Heart right ventricle (tissue), 16 donors: ENCODE results near the gene OPRM1. TPM values are rescaled to one million over a fixed set of nuclear protein-coding genes. Genes with fewer than 3 reads are reported as not detected.

Experiments used
- ATAC-seq, 8 donors: fragments of 200-7000 bp; cut with Tn5 transposase; one replicate each; pipeline ENCODE4 v1.9.1; 2020; ENCODE audit warnings: mild to moderate bottlenecking in 8 of 8, moderate library complexity in 8 of 8, moderate number of reproducible peaks in 1 of 8
- DNase-seq, 2 donors: peaks; one replicate each; pipeline ENCODE4 v3.0.0-alpha.2; 2020
- H3K27ac ChIP-seq, 10 donors: fragments of 200-600 bp; sonication (generic) in 2 of 10; one replicate each; pipeline versions ENCODE4 v1.5.0 to v1.8.0; 2020 to 2022; ENCODE audit warnings: mild to moderate bottlenecking in 3 of 10
- H3K27me3 ChIP-seq, 7 donors: fragments of 200-600 bp; one replicate each; pipeline ENCODE4 v1.8.0; 2021 to 2022; ENCODE audit warnings: mild to moderate bottlenecking in 2 of 7
- H3K36me3 ChIP-seq, 9 donors: fragments of 200-600 bp; sonication (generic) in 1 of 9; one replicate each; pipeline versions ENCODE4 v1.5.0 to v1.8.0; 2020 to 2022; ENCODE audit warnings: mild to moderate bottlenecking in 2 of 9
- H3K4me1 ChIP-seq, 9 donors: fragments of 200-600 bp; sonication (generic) in 1 of 9; one replicate each; pipeline versions ENCODE4 v1.5.0 to v1.8.0; 2020 to 2022; ENCODE audit warnings: mild to moderate bottlenecking in 4 of 9
- H3K4me3 ChIP-seq, 10 donors: fragments of 200-600 bp; sonication (generic) in 2 of 10; one replicate each; pipeline versions ENCODE4 v1.5.0 to v1.8.0; 2020 to 2022; ENCODE audit warnings: mild to moderate bottlenecking in 7 of 10, moderate library complexity in 2 of 10
- H3K9me3 ChIP-seq, 11 donors: fragments of 200-600 bp in 10 of 11; sonication (generic) in 2 of 11; one replicate each; pipeline versions ENCODE4 v1.5.0 to v1.8.0; 2013 to 2022; ENCODE audit warnings: mild to moderate bottlenecking in 2 of 11, control low read depth in 1 of 11, moderate library complexity in 1 of 11
- CTCF ChIP-seq, 9 donors: fragments of 200-600 bp; sonication (generic) in 2 of 9; IDR thresholded peaks; one replicate each; pipeline versions ENCODE4 v1.5.0 to v1.8.0; 2021 to 2022; ENCODE audit warnings: antibody characterized with exemption in 9 of 9, mild to moderate bottlenecking in 5 of 9, moderate library complexity in 1 of 9
- WGBS, 2 donors: extraction: QIAGEN DNeasy Blood & Tissue Kit; methylation state at CpG; one replicate each; pipeline ENCODE4 v1.1.7; 2013; ENCODE audit warnings: inconsistent platforms in 1 of 2; 5-methylcytosine and 5-hydroxymethylcytosine counted together
- intact Hi-C, 10 donors: fragments of 100-400 bp; cut with DNase I; formaldehyde crosslinking; loops; one replicate each; pipeline versions ENCODE4 v1.11.1 to v1.14.2; 2022
- polyA plus RNA-seq, 2 donors: library from polyadenylated mRNA; stranded (reverse); fragments of 200-250 nt; gene quantifications; one replicate each; pipeline ENCODE4 v1.2.3, GENCODE V29; 2013
- total RNA-seq, 10 donors: library from RNA; stranded (reverse); fragmentation: NEBNext Ultra II Directional in 3 of 10; extraction: Animal tissue kit (Norgen Biotek cat#: 25700) in 3 of 10; gene quantifications; one replicate each; pipeline versions ENCODE4 v1.2.1 to v1.2.4, GENCODE V29; 2021 to 2023
- donor health status: Arrhythmogenic right ventricular cardiomyopathy.
- donor health status: ischemic (EF 13 %, LVEDD 7.1; RV severe dilation, severe dysfunction).
- donor health status: healthy with polysubstance abuse.
- donor health status: DM: no; HTN: yes; CAD: no.
- donor health status: DM: no; HTN: no; CAD: no.
- donor health status: ischemic (EF 25% LVEDD 6.9; RV normal size, moderate dysfunction).
- donor health status: ischemic (EF 25% LVEDD 5.7; RV mildly dilated, moderate dysfunction).
- donor health status: healthy.
- donor health status: DM: yes; HTN: yes; CAD: no.
- donor health status: Ischemic cardiomyopathy.
- donor health status: ischemic (EF 35%, LVEDD 5.7; RV mildly dilated, moderate dysfunction).
- donor health status: nonischemic (EF 11% LVEDD 7.7; RV severe dilation, severe dysfunction).
- donor health status: DM: yes; HTN: yes; CAD: no.
- donor health status: PGD.
- donor health status: ischemic (EF 29% LVEDD 5.4; RV normal size, mild dysfunction).
- donor health status: nonischemic (EF 23%, LVEDD 6.1; RV moderate dilation, normal function).

The OPRM1 gene
- total and polyA plus RNA-seq, 12 donors = not detected

DNA sequence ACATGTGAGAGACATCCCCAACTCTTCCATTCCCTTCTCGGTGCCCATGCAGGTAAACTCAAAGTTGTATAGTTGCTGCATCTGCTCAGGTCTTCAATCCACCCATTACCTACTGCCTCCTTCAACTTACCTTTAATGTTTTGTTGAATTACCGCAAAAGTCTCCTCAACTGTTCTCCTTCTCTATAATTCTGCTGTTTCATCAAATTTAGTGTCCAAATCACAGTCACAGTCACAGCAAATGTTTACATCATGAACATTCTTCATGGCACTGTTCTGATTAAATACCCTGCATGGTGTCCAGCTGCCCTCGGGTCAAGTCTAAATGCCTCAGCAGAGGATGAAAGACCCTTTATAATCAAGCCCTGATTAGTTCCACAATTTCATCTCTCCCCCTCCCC is 187.4 kb downstream of the OPRM1 start:
- no peaks in the 10 kb centered on the region for H3K27me3 ChIP-seq
- no peak for ATAC-seq
- no peak overlapping the region for H3K4me3 ChIP-seq
- TF ChIP-seq CTCF (IDR thresholded peaks at IDR 0.05) = no peak
- no peak for DNase-seq
- peaks cover 0 to 10% (median 0%) of the 10 kb centered on the region in 9 donors for H3K36me3 ChIP-seq
- H3K9me3 ChIP-seq = no peaks in the 10 kb centered on the region
- 87 to 90% methylated on average over 3 of the region's 3 CpGs for WGBS, 2 donors
- H3K4me1 ChIP-seq = peaks cover 0 to 27% (median 0%) of the 10 kb centered on the region in 9 donors
- intact Hi-C loops = loop anchor here in 2 of 10 donors (5.0 to 10.0 kb wide), 2 partner anchors 49 to 358 kb away; no protein-coding TSS in a partner anchor
- H3K27ac ChIP-seq = no peak overlapping the region

DNA sequence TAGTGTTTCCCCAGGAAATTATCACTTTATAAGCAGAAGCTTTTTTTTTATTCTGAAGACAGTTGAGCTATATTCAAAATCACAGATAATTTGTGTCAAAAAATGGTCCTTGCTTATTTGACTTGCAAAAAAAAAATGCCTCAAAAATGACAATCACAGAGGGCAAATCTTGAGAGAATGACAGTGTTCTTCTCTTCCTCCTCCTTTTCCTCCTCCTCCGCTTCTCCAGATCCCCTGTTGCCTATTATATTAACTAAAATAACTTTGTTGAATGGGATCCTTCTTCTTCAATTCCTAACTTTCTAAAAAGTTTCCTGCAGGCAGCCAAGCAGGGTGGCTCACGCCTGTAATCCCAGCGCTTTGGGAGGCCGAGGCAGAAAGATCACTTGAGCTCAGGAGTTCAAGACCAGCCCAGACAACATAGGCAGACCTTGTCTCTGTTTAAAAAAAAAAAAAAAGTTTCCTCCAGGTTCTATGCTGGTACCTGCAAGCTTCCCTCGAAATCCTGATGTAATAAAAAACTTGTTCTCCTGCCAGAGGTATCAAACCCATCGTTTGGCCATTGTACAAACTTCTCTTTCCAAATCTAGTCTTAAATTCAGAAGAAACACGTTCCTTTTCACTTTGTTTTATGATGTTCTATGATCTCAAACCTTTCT is 189.0 kb downstream of the OPRM1 start:
- H3K36me3 ChIP-seq = peaks cover 0 to 2% (median 0%) of the 10 kb centered on the region in 9 donors
- H3K27me3 ChIP-seq = no peaks in the 10 kb centered on the region
- no peak for TF ChIP-seq CTCF (IDR thresholded peaks at IDR 0.05)
- intact Hi-C loops = loop anchor here in 2 of 10 donors (5.0 to 10.0 kb wide), 2 partner anchors 51 to 357 kb away; no protein-coding TSS in a partner anchor
- DNase-seq (no peak), ATAC-seq (no peak)
- no peak overlapping the region for H3K4me3 ChIP-seq
- no peak overlapping the region for H3K27ac ChIP-seq
- peaks cover 0 to 30% (median 0%) of the 10 kb centered on the region in 9 donors for H3K4me1 ChIP-seq
- WGBS, 2 donors = 83 to 87% methylated on average over 7 of the region's 7 CpGs
- no peaks in the 10 kb centered on the region for H3K9me3 ChIP-seq

DNA sequence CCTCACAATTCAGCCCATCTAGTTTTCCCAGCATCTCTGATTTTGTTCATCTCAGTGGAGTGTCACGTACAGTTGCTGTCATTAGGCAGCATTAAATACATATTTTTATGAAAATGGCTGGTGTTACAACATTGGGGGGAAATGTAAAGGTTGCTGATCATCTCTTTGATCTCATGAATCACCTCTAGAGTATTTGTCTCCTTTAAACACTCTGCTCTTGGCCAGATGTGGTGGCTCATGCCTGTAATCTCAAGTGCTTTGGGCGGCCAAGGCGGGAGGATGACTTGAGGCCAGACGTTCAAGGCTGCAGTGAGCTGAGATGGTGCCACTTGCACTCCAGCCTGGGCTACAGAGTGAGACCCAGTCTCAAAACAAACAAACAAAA is 189.5 kb downstream of the OPRM1 start:
- no peaks in the 10 kb centered on the region for H3K9me3 ChIP-seq
- ATAC-seq = no peak
- H3K4me1 ChIP-seq = peaks cover 0 to 32% (median 0%) of the 10 kb centered on the region in 9 donors
- DNase-seq = no peak
- no peak overlapping the region for H3K4me3 ChIP-seq
- no peaks in the 10 kb centered on the region for H3K27me3 ChIP-seq
- no peak for TF ChIP-seq CTCF (IDR thresholded peaks at IDR 0.05)
- no peak overlapping the region for H3K27ac ChIP-seq
- H3K36me3 ChIP-seq = no peaks in the 10 kb centered on the region
- 80 to 85% methylated on average over 4 of the region's 4 CpGs for WGBS, 2 donors
- intact Hi-C loops = loop anchor here in 2 of 10 donors (5.0 to 10.0 kb wide), 2 partner anchors 51 to 356 kb away; no protein-coding TSS in a partner anchor

- ATAC-seq (no peak), DNase-seq (no peak)
- Histone ChIP-seq H3K4me1 (peaks cover 0 to 42% (median 0%) of the 10 kb centered on the region in 9 donors), H3K27me3 (no peaks in the 10 kb centered on the region), H3K4me3 (peak overlapping the region in 1 of 10 donors; percentile 29), H3K27ac (peak overlapping the region in 1 of 10 donors; percentile 72), H3K9me3 (no peaks in the 10 kb centered on the region), H3K36me3 (no peaks in the 10 kb centered on the region)
- 79 to 93% methylated on average over 6 of the region's 6 CpGs for WGBS, 2 donors
- intact Hi-C loops = loop anchor here in 2 of 10 donors (5.0 to 10.0 kb wide), 2 partner anchors 52 to 355 kb away; no protein-coding TSS in a partner anchor
- no peak for TF ChIP-seq CTCF (IDR thresholded peaks at IDR 0.05)
These were observed 190.7 kb downstream of the OPRM1 start for GRCh38 chr6:154229786-154230185.
